Lower leg skin (tissue), 4 donors: ENCODE results near the gene ANGPTL7. TPM values are rescaled to one million over a fixed set of nuclear protein-coding genes. Genes with fewer than 3 reads are reported as not detected.
"Not testable (repeated sequence)": the region's sequence is repeated elsewhere in the genome, so short reads cannot be mapped to it uniquely, and the experiment has no call there.

Experiments used
- DNase-seq, 2 donors: peaks; one replicate each; pipeline ENCODE4 v3.0.0-alpha.2; 2019; ENCODE audit warnings: low spot score in 2 of 2
- H3K4me3 ChIP-seq: fragments of 200-600 bp; sonication (generic); 2 replicates; pipeline ENCODE4 v1.5.1; 2017; ENCODE audit warnings: mild to moderate bottlenecking, low read depth; ENCODE audit not compliant: poor library complexity, severe bottlenecking
- CTCF ChIP-seq, 3 donors: fragments of 450-650 bp; IDR thresholded peaks; one replicate each; pipeline ENCODE4 v1.5.1; 2016; ENCODE audit warnings: antibody characterized with exemption in 3 of 3, mild to moderate bottlenecking in 3 of 3, moderate library complexity in 2 of 3
- POLR2A ChIP-seq, 2 donors: fragments of 450-650 bp; IDR thresholded peaks; one replicate each; pipeline ENCODE4 v1.6.1; 2016 to 2017; ENCODE audit warnings: antibody characterized with exemption in 2 of 2, mild to moderate bottlenecking in 1 of 2, moderate library complexity in 1 of 2
- WGBS, 2 donors: methylation state at CpG; one replicate each; pipeline ENCODE4 v1.1.5; 2018; 5-methylcytosine and 5-hydroxymethylcytosine counted together
- intact Hi-C: fragments of 100-400 bp; cut with DNase I; formaldehyde crosslinking; loops from one replicate; pipeline ENCODE4 v1.15.0; 2023; ENCODE audit warnings: low total_unique reads
- total RNA-seq, 4 donors: library from RNA; depleted of rRNA; stranded (reverse); fragments of >200 nt; gene quantifications; one replicate each; pipeline ENCODE4 v1.1.0, GENCODE V29; 2016

Gene ANGPTL7
- total RNA-seq, 4 donors from 2014 or later = 1.3 to 16.6 (median 2.9) TPM

GRCh38 chr1:11158291-11158690, 30.9 kb upstream of the ANGPTL7 start:
- TF ChIP-seq CTCF (IDR thresholded peaks at IDR 0.05) (no peak), POLR2A (IDR thresholded peaks at IDR 0.05) (no peak)
- no peak for DNase-seq
- intact Hi-C loops = no loop called here
- 81 to 82% methylated on average over 3 of the region's 3 CpGs for WGBS, 2 donors
- no peak overlapping the region for H3K4me3 ChIP-seq

DNA sequence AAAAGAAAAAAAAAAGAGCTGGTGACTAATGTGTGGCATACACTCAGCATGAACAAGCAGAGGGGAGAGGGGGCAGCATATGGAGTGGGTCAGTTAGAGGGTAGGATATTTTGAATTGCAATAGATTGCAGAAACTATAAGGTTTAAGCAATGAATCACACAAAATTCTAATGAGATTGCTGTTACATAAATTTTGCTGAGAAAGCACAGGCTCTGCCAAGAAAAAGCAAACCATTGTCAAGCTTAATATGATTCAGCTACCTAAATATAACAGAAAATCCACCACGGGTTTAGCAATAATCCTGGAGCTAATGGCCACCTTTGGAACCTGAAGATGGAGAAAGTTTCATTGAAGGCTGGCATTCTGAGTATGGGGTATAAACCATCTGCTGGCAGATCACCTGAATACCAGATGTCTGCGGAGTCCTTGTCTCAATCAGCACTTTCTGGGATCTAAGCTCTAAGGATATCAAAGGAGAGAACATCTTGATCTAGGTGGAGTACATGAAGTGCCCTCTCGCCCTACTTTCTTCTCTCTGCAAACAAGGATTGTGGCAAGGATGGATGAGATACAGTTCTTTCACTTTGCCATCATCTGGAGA, 30.3 kb upstream of the ANGPTL7 start:
- TF ChIP-seq POLR2A (IDR thresholded peaks at IDR 0.05) = no peak
- DNase-seq = no peak
- no peak overlapping the region for H3K4me3 ChIP-seq
- intact Hi-C loops = no loop called here
- 49 to 52% methylated on average over 3 of the region's 3 CpGs for WGBS, 2 donors

DNA sequence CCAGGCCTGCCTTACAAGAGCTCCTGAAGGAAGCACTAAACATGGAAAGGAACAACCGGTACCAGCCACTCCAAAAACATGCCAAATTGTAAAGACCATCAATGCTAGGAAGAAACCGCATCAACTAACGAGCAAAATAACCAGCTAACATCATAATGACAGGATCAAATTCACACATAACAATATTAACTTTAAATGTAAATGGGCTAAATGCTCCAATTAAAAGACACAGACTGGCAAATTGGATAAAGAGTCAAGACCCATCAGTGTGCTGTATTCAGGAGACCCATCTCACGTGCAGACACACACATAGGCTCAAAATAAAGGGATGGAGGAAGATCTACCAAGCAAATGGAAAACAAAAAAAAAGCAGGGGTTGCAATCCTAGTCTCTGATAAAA, 26.4 kb upstream of the ANGPTL7 start:
- 95 to 100% methylated on average over 4 of the region's 4 CpGs for WGBS, 2 donors
- DNase-seq, intact Hi-C loops, H3K4me3 ChIP-seq: not testable (repeated sequence)

DNA sequence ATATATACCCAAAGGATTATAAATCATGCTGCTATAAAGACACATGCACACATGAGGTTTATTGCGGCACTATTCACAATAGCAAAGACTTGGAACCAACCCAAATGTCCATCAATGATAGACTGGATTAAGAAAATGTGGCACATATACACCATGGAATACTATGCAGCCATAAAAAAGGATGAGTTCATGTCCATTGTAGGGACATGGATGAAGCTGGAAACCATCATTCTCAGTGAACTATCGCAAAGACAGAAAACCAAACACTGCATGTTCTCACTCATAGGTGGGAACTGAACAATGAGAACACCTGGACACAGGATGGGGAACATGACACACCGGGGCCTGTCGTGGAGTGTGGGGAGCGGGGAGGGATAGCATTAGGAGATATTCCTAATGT, 22.4 kb upstream of the ANGPTL7 start:
- intact Hi-C loops, DNase-seq, H3K4me3 ChIP-seq: not testable (repeated sequence)
- WGBS, 2 donors = 96 to 97% methylated on average over 5 of the region's 5 CpGs

GRCh38 chr1:11168731-11169130, 20.4 kb upstream of the ANGPTL7 start:
- TF ChIP-seq CTCF (IDR thresholded peaks at IDR 0.05) (no peak), POLR2A (IDR thresholded peaks at IDR 0.05) (no peak)
- DNase-seq = no peak
- intact Hi-C loops = no loop called here
- 86 to 88% methylated on average over 1 of the region's 1 CpG for WGBS, 2 donors
- no peak overlapping the region for H3K4me3 ChIP-seq

GRCh38 chr1:11169202-11169601, 20.0 kb upstream of the ANGPTL7 start:
- intact Hi-C loops = no loop called here

GRCh38 chr1:11170102-11170501, 19.1 kb upstream of the ANGPTL7 start:
- intact Hi-C loops = no loop called here
- WGBS, 2 donors = 88 to 96% methylated on average over 2 of the region's 2 CpGs
- no peak for DNase-seq
- TF ChIP-seq CTCF (IDR thresholded peaks at IDR 0.05) (no peak), POLR2A (IDR thresholded peaks at IDR 0.05) (no peak)
- no peak overlapping the region for H3K4me3 ChIP-seq

More at GRCh38 chr1:11169202-11169601, 20.0 kb upstream of the ANGPTL7 start:
- 72 to 75% methylated on average over 3 of the region's 3 CpGs for WGBS, 2 donors
- DNase-seq = no peak
- no peak overlapping the region for H3K4me3 ChIP-seq
- TF ChIP-seq POLR2A (IDR thresholded peaks at IDR 0.05) = no peak
- TF ChIP-seq CTCF (IDR thresholded peaks at IDR 0.05) = no peak
